ENCODE results near the gene MIOS.

MIOS gene

GRCh38 chr7:7524121-7524520 lies 42.6 kb upstream of the MIOS start:
- ChIA-PET CTCF (no interaction called here), POLR2A (no interaction called here)
- TF ChIP-seq BHLHE40 (IDR thresholded peaks at IDR 0.05; ENCODE audit: borderline replicate concordance) = no peak
- no peak for TF ChIP-seq HDGF (IDR thresholded peaks at IDR 0.05; ENCODE audit: borderline replicate concordance)
- TF ChIP-seq ZNF384 (IDR thresholded peaks at IDR 0.05) = no peak
- no peak for TF ChIP-seq TARDBP (IDR thresholded peaks at IDR 0.05)
- no peak for TF ChIP-seq ARNT (IDR thresholded peaks at IDR 0.05)
- TF ChIP-seq L3MBTL2 (conservative IDR thresholded peaks at IDR 0.05) = no peak
- TF ChIP-seq PKNOX1 (IDR thresholded peaks at IDR 0.05) = no peak
- no peak for TF ChIP-seq FOXK2 (IDR thresholded peaks at IDR 0.05)
- TF ChIP-seq CTBP1 (IDR thresholded peaks at IDR 0.05; ENCODE audit: borderline replicate concordance) = no peak
- no peak for TF ChIP-seq FOXA1 (IDR thresholded peaks at IDR 0.05)
- TF ChIP-seq ELF4 (IDR thresholded peaks at IDR 0.05) = no peak
- DNase-seq (ENCODE audit: extremely low spot score) = no peak

- no peak for TF ChIP-seq HDGF (IDR thresholded peaks at IDR 0.05; ENCODE audit: borderline replicate concordance)
- TF ChIP-seq ZNF384 (IDR thresholded peaks at IDR 0.05) = no peak
- no peak for TF ChIP-seq L3MBTL2 (conservative IDR thresholded peaks at IDR 0.05)
- TF ChIP-seq SP1 (IDR thresholded peaks at IDR 0.05) = no peak
- TF ChIP-seq CTBP1 (IDR thresholded peaks at IDR 0.05; ENCODE audit: borderline replicate concordance) = no peak
- no peak for TF ChIP-seq ARNT (IDR thresholded peaks at IDR 0.05)
- TF ChIP-seq FOXA1 (IDR thresholded peaks at IDR 0.05) = no peak
- no peak for TF ChIP-seq ELF4 (IDR thresholded peaks at IDR 0.05)
- TF ChIP-seq NFRKB (IDR thresholded peaks at IDR 0.05) = no peak
- TF ChIP-seq LEF1 (IDR thresholded peaks at IDR 0.05; ENCODE audit: borderline replicate concordance) = no peak
- no peak for TF ChIP-seq FOXK2 (IDR thresholded peaks at IDR 0.05)
- no peak for TF ChIP-seq BHLHE40 (IDR thresholded peaks at IDR 0.05; ENCODE audit: borderline replicate concordance)
- TF ChIP-seq PKNOX1 (IDR thresholded peaks at IDR 0.05) = no peak
- no peak for TF ChIP-seq TARDBP (IDR thresholded peaks at IDR 0.05)
- no peak for TF ChIP-seq SUZ12 (IDR thresholded peaks at IDR 0.05)
- TF ChIP-seq FOXM1 (IDR thresholded peaks at IDR 0.05; ENCODE audit: borderline replicate concordance) = no peak
- CTCF ChIA-PET = no interaction called here
- POLR2A ChIA-PET = no interaction called here
- no peak for DNase-seq (ENCODE audit: extremely low spot score)
Measured at GRCh38 chr7:7526006-7526405, 40.7 kb upstream of the MIOS start.

- CTCF ChIA-PET = no interaction called here
- no peak for DNase-seq (ENCODE audit: extremely low spot score)
- POLR2A ChIA-PET = no interaction called here
- no peak for TF ChIP-seq ELF4 (IDR thresholded peaks at IDR 0.05)
Measured at GRCh38 chr7:7527047-7527446, 39.6 kb upstream of the MIOS start.

- ChIA-PET CTCF (no interaction called here), POLR2A (no interaction called here)
Measured at GRCh38 chr7:7529328-7529727, 37.4 kb upstream of the MIOS start.

GRCh38 chr7:7533831-7534430 lies 32.8 kb upstream of the MIOS start:
- ChIA-PET CTCF (no interaction called here), POLR2A (no interaction called here)
- TF ChIP-seq ARNT (IDR thresholded peaks at IDR 0.05) = no peak
- no peak for TF ChIP-seq L3MBTL2 (conservative IDR thresholded peaks at IDR 0.05)
- TF ChIP-seq ELF4 (IDR thresholded peaks at IDR 0.05) = no peak
- TF ChIP-seq HDGF (IDR thresholded peaks at IDR 0.05; ENCODE audit: borderline replicate concordance) = no peak
- TF ChIP-seq LEF1 (IDR thresholded peaks at IDR 0.05; ENCODE audit: borderline replicate concordance) = no peak
- no peak for TF ChIP-seq SUZ12 (IDR thresholded peaks at IDR 0.05)
- no peak for TF ChIP-seq FOXA1 (IDR thresholded peaks at IDR 0.05)
- no peak for TF ChIP-seq SP1 (IDR thresholded peaks at IDR 0.05)
- no peak for TF ChIP-seq TARDBP (IDR thresholded peaks at IDR 0.05)
- no peak for DNase-seq (ENCODE audit: extremely low spot score)

More at GRCh38 chr7:7529328-7529727, 37.4 kb upstream of the MIOS start:
- DNase-seq (ENCODE audit: extremely low spot score) = no peak
- TF ChIP-seq L3MBTL2 (conservative IDR thresholded peaks at IDR 0.05) (no peak), ARNT (IDR thresholded peaks at IDR 0.05) (no peak), ZNF384 (IDR thresholded peaks at IDR 0.05) (no peak)

- ChIA-PET CTCF (no interaction called here), POLR2A (no interaction called here)
- no peak for DNase-seq (ENCODE audit: extremely low spot score)
- TF ChIP-seq TARDBP (IDR thresholded peaks at IDR 0.05) (no peak), BHLHE40 (IDR thresholded peaks at IDR 0.05; ENCODE audit: borderline replicate concordance) (no peak), ARNT (IDR thresholded peaks at IDR 0.05) (no peak), FOXA1 (IDR thresholded peaks at IDR 0.05) (no peak), SP1 (IDR thresholded peaks at IDR 0.05) (no peak), LEF1 (IDR thresholded peaks at IDR 0.05; ENCODE audit: borderline replicate concordance) (no peak), ZNF384 (IDR thresholded peaks at IDR 0.05) (no peak)
Measured at GRCh38 chr7:7535691-7536090, 31.0 kb upstream of the MIOS start, which contains the start of gene COL28A1. TSS of gene COL28A1 (minus strand) at chr7:7535873. CDS start at chr7:7532875, 2,998 bp downstream.

- CTCF ChIA-PET = no interaction called here
- POLR2A ChIA-PET = no interaction called here
- TF ChIP-seq FOXK2 (IDR thresholded peaks at IDR 0.05) (no peak), L3MBTL2 (conservative IDR thresholded peaks at IDR 0.05) (no peak), NFRKB (IDR thresholded peaks at IDR 0.05) (no peak), ARNT (IDR thresholded peaks at IDR 0.05) (no peak), SUZ12 (IDR thresholded peaks at IDR 0.05) (no peak), ELF4 (IDR thresholded peaks at IDR 0.05) (no peak), ZNF384 (IDR thresholded peaks at IDR 0.05) (no peak), BHLHE40 (IDR thresholded peaks at IDR 0.05; ENCODE audit: borderline replicate concordance) (no peak), TARDBP (IDR thresholded peaks at IDR 0.05) (no peak), CTBP1 (IDR thresholded peaks at IDR 0.05; ENCODE audit: borderline replicate concordance) (no peak), HDGF (IDR thresholded peaks at IDR 0.05; ENCODE audit: borderline replicate concordance) (no peak)
- no peak for DNase-seq (ENCODE audit: extremely low spot score)
Measured at GRCh38 chr7:7536396-7537019, 30.2 kb upstream of the MIOS start.

Measured in HEK293T (cell line).